HCT116 (cell line): Measurements from ENCODE around the gene DCTN1. TPM values are rescaled to one million over a fixed set of nuclear protein-coding genes. Genes with fewer than 3 reads are reported as not detected.

Experiments used
- ATAC-seq: fragments of 200-7000 bp; cut with Tn5 transposase; 2 replicates; pipeline ENCODE4 v1.9.1; 2020; ENCODE audit warnings: mild to moderate bottlenecking, moderate library complexity
- BruUV-seq: library from RNA; stranded (reverse); fragments of 400-500 nt; replicated peaks from 2 replicates; lab custom pipeline; 2021; lab: Mats Ljungman, UMichigan
- CTCF ChIA-PET: fragments of 300-600 bp; sonication (Branson Sonifier 250); formaldehyde crosslinking; loops from one replicate; lab custom pipeline; 2021; ENCODE audit warnings: antibody characterized with exemption; lab: Charles Lee
- POLR2A ChIA-PET: fragments of 300-600, 350-600 bp; sonication (Branson Sonifier 250); formaldehyde crosslinking; loops from one replicate; lab custom pipeline; 2021; ENCODE audit warnings: antibody characterized with exemption; lab: Charles Lee
- RAD21 ChIA-PET, 2 experiments: fragments of 300-600 bp; sonication (Branson Sonifier 250); formaldehyde crosslinking; loops; one replicate each; lab custom pipeline; 2023; ENCODE audit warnings: low total read pairs in 2 of 2; ENCODE audit not compliant: uncharacterized antibody in 2 of 2, unreplicated experiment in 2 of 2, low non-redundant PET in 1 of 2; lab: Charles Lee
- DNase-seq: peaks from one replicate; pipeline ENCODE4 v3.0.0-alpha.2; 2010; ENCODE audit warnings: low read depth, low spot score
- H2AFZ ChIP-seq: fragments of 200-600 bp; shearing (Covaris generic), sonication (generic); 2 replicates; pipeline ENCODE4 v1.6.1; 2017; ENCODE audit warnings: low read depth, mixed run types, mixed read lengths, antibody characterized with exemption, low read length; ENCODE audit not compliant: poor library complexity, severe bottlenecking
- H3K27ac ChIP-seq: 2 replicates; pipeline ENCODE4 v1.5.1; 2012; ENCODE audit warnings: low read depth, low read length
- H3K27me3 ChIP-seq: fragments of 200-600 bp; sonication (generic); 2 replicates; pipeline ENCODE4 v1.6.1; 2016; ENCODE audit warnings: mixed run types, low read length, mixed read lengths; ENCODE audit not compliant: insufficient read depth
- H3K36me3 ChIP-seq, 2 experiments: fragments of 200-500 bp in 1 of 2; fragments of 200-600 bp in 1 of 2; sonication (Bioruptor generic) in 1 of 2; sonication (generic) in 1 of 2; 2 replicates each; pipeline versions ENCODE4 v1.5.1 to v1.6.1; 2014 to 2016; ENCODE audit warnings: low read length in 2 of 2, inconsistent platforms in 1 of 2, mixed read lengths in 1 of 2, mixed run types in 1 of 2; ENCODE audit not compliant: insufficient read depth in 2 of 2, control insufficient read depth in 1 of 2
- H3K4me1 ChIP-seq, 2 experiments: fragments of 200-600 bp in 1 of 2; sonication (generic) in 1 of 2; 2 replicates each; pipeline versions ENCODE4 v1.5.1 to v1.6.1; 2012 to 2017; ENCODE audit warnings: low read length in 2 of 2, inconsistent platforms in 1 of 2, mild to moderate bottlenecking in 1 of 2, mixed read lengths in 1 of 2, mixed run types in 1 of 2, moderate library complexity in 1 of 2; ENCODE audit not compliant: insufficient read depth in 2 of 2, control insufficient read depth in 1 of 2
- H3K4me2 ChIP-seq: fragments of 200-600 bp; sonication (generic); 2 replicates; pipeline ENCODE4 v1.6.1; 2017; ENCODE audit warnings: mixed run types, low read length, mixed read lengths
- H3K4me3 ChIP-seq, 2 experiments: fragments of 200-600 bp in 1 of 2; sonication (generic) in 1 of 2; replicated peaks in 1 of 2; 2 replicates each; pipeline ENCODE4 v1.5.1; 2011 to 2016; ENCODE audit warnings: low read length in 2 of 2, control low read depth in 1 of 2, low read depth in 1 of 2, mild to moderate bottlenecking in 1 of 2, mixed read lengths in 1 of 2, mixed run types in 1 of 2
- H3K79me2 ChIP-seq: fragments of 200-600 bp; sonication (generic); 2 replicates; pipeline ENCODE4 v1.6.1; 2017; ENCODE audit warnings: mild to moderate bottlenecking, mixed run types, low read length, moderate library complexity, mixed read lengths; ENCODE audit not compliant: insufficient read depth
- H3K9ac ChIP-seq: fragments of 200-600 bp; sonication (generic); 2 replicates; pipeline ENCODE4 v1.6.1; 2016; ENCODE audit warnings: low read length, mixed read lengths
- H3K9me2 ChIP-seq: fragments of 200-600 bp; sonication (generic), shearing (Covaris generic); 2 replicates; pipeline ENCODE4 v1.6.1; 2017; ENCODE audit warnings: mixed run types, mild to moderate bottlenecking, moderate library complexity; ENCODE audit not compliant: insufficient read depth
- H3K9me3 ChIP-seq, 2 experiments: fragments of 200-500 bp in 1 of 2; fragments of 200-600 bp in 1 of 2; sonication (Bioruptor generic) in 1 of 2; sonication (generic) in 1 of 2; 2 replicates each; pipeline ENCODE4 v1.6.1; 2014 to 2017; ENCODE audit warnings: low read length in 2 of 2, mixed read lengths in 2 of 2, inconsistent platforms in 1 of 2, low read depth in 1 of 2, mild to moderate bottlenecking in 1 of 2, mixed run types in 1 of 2, moderate library complexity in 1 of 2; ENCODE audit not compliant: control insufficient read depth in 1 of 2, insufficient read depth in 1 of 2
- H4K20me1 ChIP-seq: fragments of 200-600 bp; sonication (generic), shearing (Covaris generic); 2 replicates; pipeline ENCODE4 v1.6.1; 2017; ENCODE audit warnings: mixed run types, mild to moderate bottlenecking, moderate library complexity; ENCODE audit not compliant: insufficient read depth
- CBX3 ChIP-seq: IDR thresholded peaks from 2 replicates; pipeline ENCODE4 v1.6.1; 2012; ENCODE audit warnings: low read depth
- CEBPB ChIP-seq: IDR thresholded peaks from 2 replicates; pipeline ENCODE4 v1.6.1; 2012; ENCODE audit warnings: low read depth
- EGR1 ChIP-seq: IDR thresholded peaks from 2 replicates; pipeline ENCODE4 v1.6.1; 2012; ENCODE audit warnings: low read depth
- ELF1 ChIP-seq: IDR thresholded peaks from 2 replicates; pipeline ENCODE4 v1.6.1; 2012; ENCODE audit warnings: low read depth, borderline replicate concordance
- EZH2 ChIP-seq: fragments of 200-600 bp; sonication (generic); IDR thresholded peaks from 2 replicates; pipeline ENCODE4 v1.6.1; 2017; ENCODE audit warnings: antibody characterized with exemption, mixed run types
- EZH2phosphoT487 ChIP-seq: fragments of 200-600 bp; IDR thresholded peaks from 2 replicates; pipeline ENCODE4 v1.6.1; 2018; ENCODE audit warnings: antibody characterized with exemption, borderline replicate concordance
- FOSL1 ChIP-seq: IDR thresholded peaks from 2 replicates; pipeline ENCODE4 v1.6.1; 2012; ENCODE audit warnings: low read depth
- JUND ChIP-seq: IDR thresholded peaks from 2 replicates; pipeline ENCODE4 v1.6.1; 2012
- RAD21 ChIP-seq: IDR thresholded peaks from 2 replicates; pipeline ENCODE4 v1.6.1; 2012; ENCODE audit warnings: low read depth, mild to moderate bottlenecking
- SIN3A ChIP-seq: IDR thresholded peaks from 2 replicates; pipeline ENCODE4 v1.6.1; 2012; ENCODE audit warnings: low read depth
- SP1 ChIP-seq: IDR thresholded peaks from 2 replicates; pipeline ENCODE4 v1.6.1; 2012; ENCODE audit warnings: low read depth
- TCF7L2 ChIP-seq: IDR thresholded peaks from 2 replicates; pipeline ENCODE4 v1.7.0; 2011; ENCODE audit warnings: borderline replicate concordance, inconsistent platforms; ENCODE audit not compliant: insufficient read depth, insufficient read length; ENCODE audit errors: extremely low read depth
- YY1 ChIP-seq: IDR thresholded peaks from 2 replicates; pipeline ENCODE4 v1.6.1; 2011; ENCODE audit warnings: low read length, low read depth, moderate library complexity, mild to moderate bottlenecking; ENCODE audit not compliant: insufficient replicate concordance; ENCODE audit errors: extremely low read depth
- ZNF274 ChIP-seq: fragments of 200-500 bp; sonication (Bioruptor generic); IDR thresholded peaks from 2 replicates; pipeline ENCODE4 v1.6.1; 2014; ENCODE audit warnings: mild to moderate bottlenecking, low read depth, low read length, inconsistent platforms
- intact Hi-C: fragments of 100-400 bp; cut with micrococcal nuclease; formaldehyde crosslinking; loops from 2 replicates; pipeline ENCODE4 v1.10.0; 2022
- total RNA-seq: library from RNA; stranded (reverse); gene quantifications from one replicate; pipeline ENCODE4 v1.2.1, GENCODE V29; 2021; ENCODE audit not compliant: unreplicated experiment
- TF ChIP-seq, protein P1 (sequence below): IDR thresholded peaks from 2 replicates; pipeline ENCODE4 v1.6.1; 2012
- TF ChIP-seq, protein P2 (sequence below): IDR thresholded peaks from 2 replicates; pipeline ENCODE4 v1.6.1; 2011; ENCODE audit warnings: mild to moderate bottlenecking, low read length, moderate library complexity; ENCODE audit not compliant: insufficient replicate concordance; ENCODE audit errors: extremely low read depth
- TF ChIP-seq, protein P3 (sequence below): IDR thresholded peaks from 2 replicates; pipeline ENCODE4 v1.6.1; 2012

Gene DCTN1
- total RNA-seq, 1 experiment from 2014 or later = 129 TPM

DNA sequence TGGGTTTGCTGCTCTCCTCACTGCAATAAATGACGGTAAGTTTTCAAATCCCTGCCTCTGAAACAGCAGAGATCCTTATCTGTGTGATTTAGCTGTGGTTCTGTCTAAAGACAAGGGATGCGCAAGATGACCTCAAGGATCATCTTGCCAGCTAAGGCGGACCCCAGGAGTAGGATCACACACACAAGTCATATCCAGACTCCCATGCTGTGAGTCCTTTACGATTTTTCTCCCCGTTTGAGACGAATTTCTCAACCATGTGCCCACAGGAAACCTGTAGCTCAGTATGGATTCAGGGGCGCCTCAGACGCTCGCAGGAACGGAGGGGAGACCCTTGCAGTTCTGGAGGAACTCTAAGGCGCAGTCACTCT lies 11.1 kb upstream of the DCTN1 start:
- intact Hi-C loops = loop anchor here (5.0 kb wide), 1 partner anchor 124 kb away; no protein-coding TSS in a partner anchor
- RAD21 ChIA-PET = interaction anchor here in 1 of 2 experiments (0.7 kb wide), 1 partner anchor 127 kb away, joined by 4 read pairs; no protein-coding TSS in a partner anchor
- POLR2A ChIA-PET = interaction anchor here (0.7 to 1.8 kb wide), 3 partner anchors 10 to 63 kb away, joined by 3 to 6 read pairs (median 5); partner anchors contain the start of gene INO80B
- Histone ChIP-seq H3K4me1 (peaks cover 5 to 17% of the 10 kb centered on the region in 2 experiments; a peak in 3 of 4 replicates), H3K36me3 (no peaks in the 10 kb centered on the region), H3K4me2 (peak overlapping the region; percentile 94), H3K4me3 (peak overlapping the region; percentile 93 to 95), H3K79me2 (peaks cover 50% of the 10 kb centered on the region), H3K9me2 (no peaks in the 10 kb centered on the region), H2AFZ (peak overlapping the region; percentile 38), H3K27ac (peak overlapping the region; percentile 69; the same call in 1 of the 2 replicates), H3K27me3 (no peaks in the 10 kb centered on the region), H3K9me3 (no peaks in the 10 kb centered on the region), H3K9ac (peak overlapping the region; percentile 81), H4K20me1 (no peaks in the 10 kb centered on the region)
- no peak for TF ChIP-seq FOSL1
- TF ChIP-seq SIN3A = no peak
- DNase-seq = no peak
- BruUV-seq = no TSS peak
- CTCF ChIA-PET = interaction anchor here (0.8 to 3.1 kb wide), 12 partner anchors 8 to 711 kb away, joined by 3 to 18 read pairs (median 4); no protein-coding TSS in a partner anchor
- no peak; the same call in none of the 2 replicates for ATAC-seq

DNA sequence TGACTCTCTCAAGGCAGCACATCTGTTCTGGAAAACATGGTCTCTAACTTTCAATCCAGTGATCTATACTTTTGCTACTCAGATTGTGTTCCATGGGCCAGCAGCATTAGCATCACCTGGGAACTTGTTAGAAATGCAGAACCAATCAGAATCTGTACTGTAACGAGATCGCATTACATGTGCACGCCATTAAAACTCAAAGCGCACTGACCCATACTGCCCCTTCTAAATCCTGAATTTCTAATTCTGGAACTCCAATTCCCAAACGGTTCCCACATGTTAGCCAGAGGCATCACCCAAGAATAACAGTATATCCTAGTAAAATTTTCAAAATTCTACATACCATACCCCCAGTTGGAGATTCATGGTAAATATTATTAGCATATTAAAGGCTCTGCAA lies 10.5 kb upstream of the DCTN1 start:
- H3K9me3 ChIP-seq = no peaks in the 10 kb centered on the region
- H3K9me2 ChIP-seq = no peaks in the 10 kb centered on the region
- H3K27ac ChIP-seq = no peak overlapping the region
- DNase-seq = no peak
- peaks cover 50% of the 10 kb centered on the region for H3K79me2 ChIP-seq
- ChIA-PET POLR2A (no interaction called here), RAD21 (interaction anchor here in 1 of 2 experiments (0.7 kb wide), 1 partner anchor 127 kb away, joined by 4 read pairs; no protein-coding TSS in a partner anchor), CTCF (interaction anchor here (1.0 to 3.1 kb wide), 9 partner anchors 8 to 711 kb away, joined by 3 to 18 read pairs (median 5); no protein-coding TSS in a partner anchor)
- peak overlapping the region; percentile 93 to 95 for H3K4me3 ChIP-seq
- no peak for ATAC-seq
- H3K4me1 ChIP-seq = peaks cover 5 to 17% of the 10 kb centered on the region in 2 experiments; a peak in 3 of 4 replicates
- H3K4me2 ChIP-seq = peak overlapping the region; percentile 94
- no peak for TF ChIP-seq TCF7L2
- TF ChIP-seq, protein P1, sequence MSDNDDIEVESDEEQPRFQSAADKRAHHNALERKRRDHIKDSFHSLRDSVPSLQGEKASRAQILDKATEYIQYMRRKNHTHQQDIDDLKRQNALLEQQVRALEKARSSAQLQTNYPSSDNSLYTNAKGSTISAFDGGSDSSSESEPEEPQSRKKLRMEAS = no peak
- no peak for TF ChIP-seq EZH2
- TF ChIP-seq SP1 = no peak
- TF ChIP-seq EZH2phosphoT487 = no peak
- TF ChIP-seq CEBPB = no peak
- TF ChIP-seq RAD21 = no peak
- TF ChIP-seq YY1 = no peak
- TF ChIP-seq ELF1 = no peak
- TF ChIP-seq, protein P2, sequence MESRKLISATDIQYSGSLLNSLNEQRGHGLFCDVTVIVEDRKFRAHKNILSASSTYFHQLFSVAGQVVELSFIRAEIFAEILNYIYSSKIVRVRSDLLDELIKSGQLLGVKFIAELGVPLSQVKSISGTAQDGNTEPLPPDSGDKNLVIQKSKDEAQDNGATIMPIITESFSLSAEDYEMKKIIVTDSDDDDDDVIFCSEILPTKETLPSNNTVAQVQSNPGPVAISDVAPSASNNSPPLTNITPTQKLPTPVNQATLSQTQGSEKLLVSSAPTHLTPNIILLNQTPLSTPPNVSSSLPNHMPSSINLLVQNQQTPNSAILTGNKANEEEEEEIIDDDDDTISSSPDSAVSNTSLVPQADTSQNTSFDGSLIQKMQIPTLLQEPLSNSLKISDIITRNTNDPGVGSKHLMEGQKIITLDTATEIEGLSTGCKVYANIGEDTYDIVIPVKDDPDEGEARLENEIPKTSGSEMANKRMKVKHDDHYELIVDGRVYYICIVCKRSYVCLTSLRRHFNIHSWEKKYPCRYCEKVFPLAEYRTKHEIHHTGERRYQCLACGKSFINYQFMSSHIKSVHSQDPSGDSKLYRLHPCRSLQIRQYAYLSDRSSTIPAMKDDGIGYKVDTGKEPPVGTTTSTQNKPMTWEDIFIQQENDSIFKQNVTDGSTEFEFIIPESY = no peak
- TF ChIP-seq CBX3 = no peak
- TF ChIP-seq, protein P3, sequence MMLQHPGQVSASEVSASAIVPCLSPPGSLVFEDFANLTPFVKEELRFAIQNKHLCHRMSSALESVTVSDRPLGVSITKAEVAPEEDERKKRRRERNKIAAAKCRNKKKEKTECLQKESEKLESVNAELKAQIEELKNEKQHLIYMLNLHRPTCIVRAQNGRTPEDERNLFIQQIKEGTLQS = no peak
- TF ChIP-seq EGR1 = no peak
- TF ChIP-seq ZNF274 = no peak
- no peak for TF ChIP-seq JUND
- no peaks in the 10 kb centered on the region for H3K36me3 ChIP-seq
- H3K27me3 ChIP-seq = no peaks in the 10 kb centered on the region
- no peaks in the 10 kb centered on the region for H4K20me1 ChIP-seq
- TSS peak; percentile 42 for BruUV-seq
- H3K9ac ChIP-seq = peak overlapping the region; percentile 81
- intact Hi-C loops = loop anchor here (5.0 kb wide), 1 partner anchor 123 kb away; no protein-coding TSS in a partner anchor
- no peak overlapping the region for H2AFZ ChIP-seq
